SU-DHL-6 (cell line): ENCODE measurements around the gene LDLRAD3.

Experiments used
- H2AFZ ChIP-seq: fragments of 200-600 bp; sonication (generic); 2 replicates; pipeline ENCODE4 v1.6.1; 2014; ENCODE audit warnings: low read depth, mild to moderate bottlenecking, moderate library complexity, mixed read lengths, antibody characterized with exemption, low read length; ENCODE audit not compliant: severe bottlenecking
- H3F3A ChIP-seq: fragments of 200-600 bp; shearing (Covaris generic); 2 replicates; pipeline ENCODE4 v1.6.0; 2016; ENCODE audit warnings: antibody characterized with exemption, mild to moderate bottlenecking; ENCODE audit not compliant: insufficient read depth
- H3K27ac ChIP-seq: fragments of 200-600 bp; sonication (generic); 2 replicates; pipeline ENCODE4 v1.5.1; 2016; ENCODE audit warnings: low read depth, mild to moderate bottlenecking, low read length, moderate library complexity, mixed read lengths
- H3K27me3 ChIP-seq: fragments of 200-600 bp; sonication (generic), shearing (Covaris generic); 2 replicates; pipeline ENCODE4 v1.6.0; 2014; ENCODE audit warnings: mild to moderate bottlenecking, low read length
- H3K36me3 ChIP-seq: fragments of 200-600 bp; sonication (generic); 2 replicates; pipeline ENCODE4 v1.6.1; 2014; ENCODE audit warnings: mild to moderate bottlenecking, low read length, mixed read lengths
- H3K4me2 ChIP-seq: fragments of 300-600, 200-600 bp; shearing (Covaris generic), sonication (generic); 2 replicates; pipeline ENCODE4 v1.6.0; 2014; ENCODE audit warnings: low read length, low read depth, mild to moderate bottlenecking; ENCODE audit not compliant: poor library complexity, severe bottlenecking
- H3K4me3 ChIP-seq: fragments of 200-600 bp; sonication (generic); 2 replicates; pipeline ENCODE4 v1.5.1; 2014; ENCODE audit warnings: antibody characterized with exemption, low read length, mild to moderate bottlenecking, mixed read lengths; ENCODE audit not compliant: insufficient read depth, poor library complexity, severe bottlenecking
- H3K79me2 ChIP-seq: fragments of 200-600 bp; sonication (generic); 2 replicates; pipeline ENCODE4 v1.6.1; 2014; ENCODE audit warnings: mild to moderate bottlenecking, low read length, moderate library complexity; ENCODE audit not compliant: insufficient read depth
- H3K9ac ChIP-seq: fragments of 200-600 bp; sonication (generic); 2 replicates; pipeline ENCODE4 v1.7.0; 2014; ENCODE audit warnings: mild to moderate bottlenecking, low read length
- H3K9me2 ChIP-seq: fragments of 200-600 bp; sonication (generic); replicated peaks from 2 replicates; pipeline ENCODE4 v1.6.1; 2014; ENCODE audit warnings: low read length; ENCODE audit not compliant: insufficient read depth
- H3K9me3 ChIP-seq: fragments of 200-600 bp; sonication (generic); 2 replicates; pipeline ENCODE4 v1.6.1; 2014; ENCODE audit warnings: low read length, mixed read lengths; ENCODE audit not compliant: insufficient read depth
- H4K20me1 ChIP-seq: fragments of 200-600 bp; sonication (generic); 2 replicates; pipeline ENCODE4 v1.6.1; 2014; ENCODE audit warnings: low read depth, mild to moderate bottlenecking, antibody characterized with exemption, low read length, moderate library complexity, mixed read lengths
- CTCF ChIP-seq: fragments of 200-600 bp; sonication (generic); IDR thresholded peaks from one replicate; pipeline ENCODE4 v1.5.1; 2017; ENCODE audit warnings: antibody characterized with exemption, mild to moderate bottlenecking, low read length, moderate library complexity; ENCODE audit not compliant: insufficient read depth, poor library complexity, severe bottlenecking
- EZH2phosphoT487 ChIP-seq: fragments of 200-600 bp; sonication (generic), shearing (Covaris generic); conservative IDR thresholded peaks from 2 replicates; pipeline ENCODE4 v1.6.1; 2018; ENCODE audit warnings: mild to moderate bottlenecking, antibody characterized with exemption, low read length, moderate library complexity, mixed read lengths

Gene LDLRAD3

GRCh38 chr11:36142879-36143278, 199.0 kb downstream of the LDLRAD3 start:
- no peak overlapping the region for H3K4me3 ChIP-seq
- H2AFZ ChIP-seq = no peak overlapping the region
- H3K27ac ChIP-seq = no peak overlapping the region
- H3K9me3 ChIP-seq = no peaks in the 10 kb centered on the region
- H3K27me3 ChIP-seq = no peaks in the 10 kb centered on the region
- no peak for TF ChIP-seq CTCF
- TF ChIP-seq EZH2phosphoT487 = no peak
- no peak overlapping the region for H3K4me2 ChIP-seq
- H3F3A ChIP-seq = no peaks in the 10 kb centered on the region
- H3K9ac ChIP-seq = no peak overlapping the region
- no peaks in the 10 kb centered on the region for H3K36me3 ChIP-seq
- H3K9me2 ChIP-seq = no peaks in the 10 kb centered on the region
- no peaks in the 10 kb centered on the region for H4K20me1 ChIP-seq
- H3K79me2 ChIP-seq = no peaks in the 10 kb centered on the region

DNA sequence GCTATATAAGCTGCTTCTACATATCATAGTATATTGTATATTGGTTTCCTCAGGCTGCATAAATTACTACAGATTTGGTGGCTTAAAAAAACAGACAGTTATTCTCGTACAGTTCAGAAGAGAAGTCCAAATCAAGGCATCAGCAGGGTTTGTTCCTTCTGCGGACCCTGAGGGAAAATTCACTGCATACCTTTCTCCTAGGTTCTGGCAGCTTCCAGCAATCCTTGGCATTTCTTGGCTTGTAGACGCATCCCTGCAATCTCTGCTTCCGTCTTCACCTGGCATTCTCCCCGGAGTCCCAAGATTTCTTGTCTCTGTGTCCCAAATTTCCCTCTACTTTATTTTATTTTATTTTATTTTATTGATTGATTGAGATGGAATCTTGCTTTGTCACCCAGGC, 202.6 kb downstream of the LDLRAD3 start:
- Histone ChIP-seq H3K27me3 (no peaks in the 10 kb centered on the region), H3K9me2 (no peaks in the 10 kb centered on the region), H3K9ac (no peak overlapping the region), H4K20me1 (no peaks in the 10 kb centered on the region), H3K4me2 (no peak overlapping the region), H3K36me3 (no peaks in the 10 kb centered on the region), H3K27ac (no peak overlapping the region), H3K4me3 (no peak overlapping the region), H3F3A (no peaks in the 10 kb centered on the region), H3K79me2 (no peaks in the 10 kb centered on the region), H3K9me3 (no peaks in the 10 kb centered on the region), H2AFZ (no peak overlapping the region)
- no peak for TF ChIP-seq EZH2phosphoT487
- no peak for TF ChIP-seq CTCF

- Histone ChIP-seq H2AFZ (no peak overlapping the region), H3F3A (no peaks in the 10 kb centered on the region), H3K4me2 (no peak overlapping the region), H4K20me1 (no peaks in the 10 kb centered on the region), H3K36me3 (no peaks in the 10 kb centered on the region), H3K9me3 (no peaks in the 10 kb centered on the region), H3K27me3 (no peaks in the 10 kb centered on the region), H3K9me2 (no peaks in the 10 kb centered on the region), H3K9ac (no peak overlapping the region), H3K4me3 (no peak overlapping the region), H3K27ac (no peak overlapping the region), H3K79me2 (no peaks in the 10 kb centered on the region)
- TF ChIP-seq CTCF = no peak
- no peak for TF ChIP-seq EZH2phosphoT487
Observed at GRCh38 chr11:36147491-36147890, 203.6 kb downstream of the LDLRAD3 start.

DNA sequence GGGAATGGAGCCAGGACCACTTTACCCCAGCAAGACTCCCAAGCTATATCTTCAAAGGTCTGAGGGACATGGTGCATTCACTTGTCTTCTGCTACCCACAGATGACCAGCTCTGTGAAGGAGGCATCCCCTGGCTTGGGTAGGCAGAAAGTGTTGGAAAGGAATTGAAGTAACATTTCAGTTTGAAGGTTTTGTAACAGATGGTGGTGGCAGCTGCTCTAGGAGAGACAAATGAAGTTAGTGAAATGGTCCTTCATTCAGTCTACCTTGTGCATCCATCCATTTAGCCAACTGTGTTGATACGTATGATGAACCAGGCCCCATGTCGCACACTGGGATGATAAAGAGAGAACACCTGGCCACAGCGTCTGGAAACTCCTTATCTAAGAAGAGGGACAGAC, 204.8 kb downstream of the LDLRAD3 start:
- H3K79me2 ChIP-seq = no peaks in the 10 kb centered on the region
- TF ChIP-seq EZH2phosphoT487 = no peak
- no peak for TF ChIP-seq CTCF
- no peaks in the 10 kb centered on the region for H3K36me3 ChIP-seq
- no peak overlapping the region for H3K9ac ChIP-seq
- H2AFZ ChIP-seq = no peak overlapping the region
- no peak overlapping the region for H3K4me2 ChIP-seq
- H4K20me1 ChIP-seq = no peaks in the 10 kb centered on the region
- H3K27me3 ChIP-seq = no peaks in the 10 kb centered on the region
- no peaks in the 10 kb centered on the region for H3K9me3 ChIP-seq
- H3K4me3 ChIP-seq = no peak overlapping the region
- no peaks in the 10 kb centered on the region for H3K9me2 ChIP-seq
- no peak overlapping the region for H3K27ac ChIP-seq
- H3F3A ChIP-seq = no peaks in the 10 kb centered on the region
